GM19467 (cell line): ENCODE results near the gene PSMG4.

ENCODE experiments used
- ATAC-seq: cut with Tn5 transposase; IDR thresholded peaks from one replicate; pipeline ENCODE4 v1.9.1; 2021; ENCODE audit warnings: mild to moderate bottlenecking, moderate library complexity; ENCODE audit not compliant: unreplicated experiment

The PSMG4 gene

DNA sequence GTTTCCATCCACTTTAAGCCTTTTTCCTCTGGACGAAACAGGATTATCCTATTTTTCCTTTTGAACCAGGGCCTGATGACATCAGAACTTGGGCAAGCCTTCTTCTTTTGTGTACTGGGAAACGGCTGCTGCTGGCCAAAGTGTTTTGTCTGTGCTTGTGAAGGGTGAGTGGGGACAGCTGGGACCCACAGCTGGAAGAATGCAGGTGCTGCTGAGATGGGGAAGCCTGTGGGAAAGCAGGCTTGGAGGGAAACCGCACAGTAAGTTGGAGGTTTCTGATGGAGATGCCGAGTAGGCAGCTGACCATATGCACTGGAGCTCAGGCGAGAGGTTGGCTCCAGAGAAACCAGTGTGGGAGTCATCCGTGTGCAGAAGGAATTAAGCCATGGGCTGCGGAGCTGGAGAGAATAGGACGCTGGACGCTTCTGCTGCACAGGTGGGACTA lies 8.5 kb upstream of the PSMG4 start:
- ATAC-seq: no peak

DNA sequence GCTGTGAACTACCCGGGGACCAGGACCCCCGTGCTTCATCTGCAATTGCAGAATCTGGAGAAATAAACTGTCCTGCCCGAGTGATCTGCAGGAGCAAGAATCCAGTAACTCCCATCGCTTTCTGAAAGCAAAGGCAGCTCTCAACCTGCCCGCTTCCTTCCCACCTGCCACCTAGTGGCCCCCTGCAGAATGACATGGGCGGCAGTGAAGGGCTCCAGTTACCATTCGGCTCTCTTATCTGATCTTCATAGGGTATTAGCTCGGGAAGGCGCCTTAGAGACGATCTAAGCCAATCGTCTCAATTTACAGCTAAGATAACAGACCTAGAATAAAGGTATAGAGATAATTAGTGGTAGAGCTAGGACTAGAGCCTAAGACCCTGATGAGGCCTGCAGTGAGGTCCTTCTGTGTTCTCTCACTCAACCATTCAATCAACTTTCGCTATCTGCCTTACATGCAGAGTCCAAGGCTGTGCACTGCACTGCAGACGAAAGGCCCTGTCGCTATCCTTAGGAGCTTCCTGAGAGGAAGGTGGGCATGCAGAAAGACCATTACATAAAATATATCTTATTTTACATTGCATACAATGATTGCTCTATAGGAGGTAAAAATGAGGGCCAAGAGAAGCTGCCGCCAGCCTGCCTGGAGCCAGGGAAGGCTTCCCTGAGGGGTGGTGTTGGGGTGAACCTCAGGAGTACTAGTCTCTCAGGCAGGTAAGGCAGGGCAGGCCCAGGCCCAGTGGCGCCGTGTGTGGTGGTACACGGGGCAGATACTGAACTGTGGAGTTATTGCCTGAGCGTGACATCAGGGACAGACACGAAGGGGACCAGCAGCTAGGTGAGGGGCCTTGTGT lies 7.1 kb upstream of the PSMG4 start:
- ATAC-seq: peak; percentile 62

DNA sequence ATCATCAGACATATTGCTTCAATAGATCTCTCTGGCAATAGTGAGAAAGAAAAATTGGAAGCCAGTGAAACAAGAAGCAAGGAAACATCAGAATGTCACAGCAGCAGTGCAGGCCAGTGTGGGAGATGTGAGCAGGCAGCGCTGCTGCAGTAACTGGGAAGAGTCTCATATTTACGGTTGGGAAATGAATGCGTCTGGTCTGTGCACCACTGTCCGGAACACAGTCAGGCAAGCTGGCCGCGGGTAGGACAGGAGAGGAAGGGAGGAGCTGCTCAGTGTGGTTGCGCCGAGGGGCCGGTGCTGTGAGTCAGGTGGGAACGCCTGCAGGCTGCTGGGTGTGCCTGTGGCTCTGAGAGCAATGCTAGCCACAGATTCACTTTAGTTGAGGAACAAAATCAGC lies 6.4 kb upstream of the PSMG4 start:
- no peak for ATAC-seq

DNA sequence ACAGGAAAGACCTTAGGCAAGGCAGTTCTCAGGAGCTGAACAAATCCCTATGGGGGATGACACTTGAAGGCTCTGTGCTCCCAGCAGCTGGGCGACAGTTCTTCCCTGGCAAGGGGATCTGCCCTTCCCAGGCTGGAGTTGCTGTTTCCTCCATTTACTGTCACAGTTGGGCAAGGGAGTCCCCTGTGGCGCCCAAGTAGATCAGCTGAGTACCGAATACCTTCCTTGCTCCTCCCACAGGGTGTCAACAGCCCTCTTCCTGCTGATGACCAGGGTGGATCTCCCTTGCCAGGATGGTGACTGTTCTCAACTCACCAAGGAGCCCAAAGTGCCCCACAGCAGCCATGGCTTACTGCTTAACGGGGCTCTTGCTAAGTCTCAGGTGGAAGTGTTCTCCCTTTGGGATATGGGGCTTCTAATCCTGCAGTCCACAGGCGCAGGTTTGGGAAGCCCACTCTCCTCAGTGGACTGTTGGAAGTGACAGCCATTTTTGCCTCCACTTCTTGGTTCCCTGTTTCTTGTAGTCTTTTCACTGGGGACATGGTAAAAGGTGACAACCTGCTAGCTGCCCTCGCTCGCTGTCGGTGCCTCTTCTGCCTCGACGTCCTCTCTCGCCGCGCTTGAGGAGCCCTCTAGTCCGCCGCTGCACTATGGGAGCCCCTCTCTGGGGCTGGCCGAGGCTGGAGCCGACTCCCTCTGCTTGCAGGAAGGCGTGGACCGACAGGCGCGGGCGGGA lies 5.7 kb upstream of the PSMG4 start:
- ATAC-seq: no peak

DNA sequence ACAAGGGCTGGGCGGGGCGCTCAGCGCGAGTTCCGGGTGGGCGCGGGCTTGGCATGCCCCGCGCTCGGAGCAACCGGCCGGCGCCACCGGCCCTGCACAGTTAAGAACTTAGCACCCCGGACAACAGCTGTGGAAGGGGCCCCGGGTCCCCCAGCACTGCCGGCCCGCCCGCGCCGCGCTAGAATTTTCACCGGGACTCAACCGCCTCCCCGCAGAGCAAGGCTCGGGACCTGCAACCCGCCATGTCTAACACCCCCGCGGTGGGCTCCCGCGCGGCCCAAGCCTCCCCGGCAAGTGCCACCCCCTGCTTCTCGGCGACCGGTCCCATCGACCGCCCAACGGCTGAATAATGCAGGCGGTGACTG lies 5.2 kb upstream of the PSMG4 start:
- no peak for ATAC-seq

DNA sequence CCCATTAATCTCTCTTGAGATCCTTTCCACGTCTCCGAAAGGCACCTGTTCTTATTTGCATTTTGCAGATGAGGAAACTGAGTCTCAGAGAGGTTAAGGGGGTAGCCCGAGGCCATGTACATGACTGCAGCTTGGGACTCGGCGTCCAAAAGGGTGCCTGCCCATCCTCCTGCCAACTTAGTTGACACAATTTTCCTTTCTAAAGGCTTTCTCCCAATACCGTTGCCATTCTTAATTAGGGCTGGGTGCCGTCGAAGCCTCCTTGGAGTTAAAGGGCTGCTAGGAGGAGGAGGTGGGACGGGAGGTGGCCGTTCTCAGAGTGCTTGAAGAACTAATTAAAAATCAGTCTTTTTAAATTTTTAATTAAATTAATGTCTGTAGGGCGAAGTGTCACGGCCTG lies 546 bp upstream of the PSMG4 start:
- ATAC-seq: no peak

DNA sequence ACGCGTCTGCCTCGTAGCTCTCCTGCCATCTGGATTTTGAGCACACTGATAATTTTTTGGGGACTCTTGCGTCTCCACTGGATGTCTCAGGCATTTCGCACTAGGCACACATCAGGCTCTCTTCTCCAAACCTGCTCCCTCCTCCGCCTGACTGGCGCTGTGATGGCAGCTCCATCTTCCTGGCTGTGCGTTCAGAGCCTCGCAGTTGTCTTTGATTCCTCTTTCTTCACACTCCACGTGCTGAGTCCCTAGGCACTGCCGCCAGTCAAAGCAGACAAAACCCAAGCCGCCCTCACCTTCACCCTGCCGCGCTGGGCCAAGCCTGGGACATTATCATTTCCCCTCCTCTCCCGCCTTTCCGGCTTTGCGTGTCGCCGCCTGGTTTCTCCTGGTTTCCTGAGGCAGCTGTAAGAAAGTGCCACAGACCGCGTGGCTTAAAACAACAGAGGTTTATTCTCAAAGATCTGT lies 778 bp downstream of the PSMG4 start:
- peak; percentile 24 for ATAC-seq

DNA sequence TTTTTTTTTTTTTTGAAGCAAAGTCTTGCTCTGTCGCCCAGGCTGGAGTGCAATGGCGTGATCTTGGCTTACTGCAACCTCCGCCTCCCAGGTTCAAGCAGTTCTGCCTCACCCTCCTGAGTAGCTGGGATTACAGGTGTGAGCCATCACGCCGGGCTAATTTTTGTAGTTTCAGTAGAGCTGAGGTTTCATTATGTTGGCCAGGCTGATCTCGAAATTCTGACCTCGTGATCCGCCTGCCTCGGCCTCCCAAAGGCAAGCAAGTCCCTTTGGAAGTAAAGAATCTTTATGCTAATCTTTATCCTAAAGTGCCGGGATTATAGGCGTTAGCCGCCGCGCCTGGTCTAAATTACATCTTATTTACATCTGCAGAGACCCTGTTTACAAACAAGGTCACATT lies 1.5 kb downstream of the PSMG4 start:
- no peak for ATAC-seq

DNA sequence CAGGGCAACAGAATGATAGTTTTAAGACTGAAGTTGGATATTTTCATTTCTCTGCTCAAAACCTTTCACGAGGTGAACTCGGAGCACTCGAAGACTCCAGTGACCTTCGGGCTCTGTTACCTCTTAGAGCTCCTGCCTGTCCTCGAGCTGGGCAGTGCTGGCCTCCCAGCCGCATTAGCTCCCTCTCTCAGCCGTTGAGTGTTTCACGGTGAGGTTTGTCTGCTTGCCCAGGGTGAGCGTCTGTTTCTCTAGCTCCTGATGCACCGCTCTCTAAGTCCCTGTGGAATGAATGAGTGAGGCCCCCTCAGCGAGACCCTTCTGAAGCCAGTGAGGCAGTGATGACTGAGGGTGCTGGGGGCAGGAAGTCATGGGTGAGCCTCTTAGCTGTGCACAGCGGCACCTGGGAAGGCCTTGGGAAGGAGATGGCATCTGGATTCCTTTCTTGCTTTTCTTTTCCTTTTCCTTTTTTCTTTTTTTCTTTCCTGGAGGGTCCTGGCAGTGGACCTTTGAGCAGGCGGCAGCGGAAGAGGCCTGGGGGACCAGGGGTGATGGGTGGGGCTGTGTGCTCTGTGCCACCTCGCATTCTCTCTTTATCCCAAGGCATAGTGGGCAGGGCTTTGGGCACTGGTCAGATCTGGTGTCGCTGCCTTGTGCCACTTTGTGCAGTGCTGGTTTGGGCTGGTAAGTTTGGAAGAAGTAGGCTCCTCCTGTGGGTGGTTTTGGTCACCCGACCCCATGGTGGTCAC lies 2.2 kb downstream of the PSMG4 start:
- ATAC-seq: no peak

DNA sequence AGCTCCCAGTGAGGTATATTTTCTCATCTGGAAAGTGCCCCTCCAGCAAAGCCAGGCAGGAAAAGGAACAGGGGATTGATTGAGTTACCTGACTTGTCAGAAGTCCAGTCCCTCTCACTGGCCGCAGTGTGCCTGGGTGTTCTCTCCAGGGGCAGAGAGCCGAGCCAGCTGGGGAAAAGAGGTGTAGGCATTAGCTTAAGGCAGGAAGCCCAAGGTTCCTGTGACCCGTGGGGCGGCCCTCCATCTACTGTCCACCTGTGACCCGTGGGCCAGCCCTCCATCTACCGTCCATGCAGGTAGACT lies 2.7 kb downstream of the PSMG4 start:
- no peak for ATAC-seq

DNA sequence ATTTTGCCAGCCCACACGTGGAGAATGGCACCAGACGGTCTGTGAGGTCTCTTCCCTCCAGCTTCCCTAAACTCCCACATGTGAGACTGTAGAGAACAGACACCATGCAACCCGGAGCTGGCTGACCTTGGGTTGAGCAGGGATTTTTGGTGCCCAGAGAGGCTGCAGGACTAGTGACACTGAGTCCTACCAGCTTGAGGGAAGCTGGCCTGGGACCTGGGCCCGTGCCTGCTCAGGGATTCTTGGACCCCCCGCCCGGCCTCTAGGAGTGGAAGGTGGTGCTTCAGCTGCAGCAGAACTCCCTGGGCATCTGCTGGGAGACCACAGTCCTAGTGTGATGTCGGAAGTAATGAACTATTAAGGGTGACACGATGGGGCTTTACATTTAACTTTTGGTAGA lies 3.2 kb downstream of the PSMG4 start:
- ATAC-seq: no peak

DNA sequence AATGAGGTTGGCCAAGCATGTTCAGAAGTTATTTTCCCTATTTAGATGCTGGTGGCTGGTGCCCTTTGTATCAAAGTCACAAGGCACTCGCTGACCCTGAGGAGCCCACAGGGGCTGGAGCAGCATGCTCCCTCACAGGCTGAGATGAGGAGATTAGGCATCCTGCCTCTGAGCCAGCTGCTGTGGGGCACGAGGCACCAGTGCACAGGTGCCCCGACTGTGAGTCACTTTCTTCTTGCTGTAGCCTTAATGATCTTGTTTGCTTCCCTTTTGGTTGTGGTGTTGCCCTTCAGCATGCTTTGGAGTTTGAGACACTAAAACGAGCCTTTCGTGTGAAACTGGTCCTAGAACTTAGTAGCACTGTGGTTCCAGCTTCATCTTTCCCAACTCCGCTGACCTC lies 4.3 kb downstream of the PSMG4 start:
- ATAC-seq: no peak

DNA sequence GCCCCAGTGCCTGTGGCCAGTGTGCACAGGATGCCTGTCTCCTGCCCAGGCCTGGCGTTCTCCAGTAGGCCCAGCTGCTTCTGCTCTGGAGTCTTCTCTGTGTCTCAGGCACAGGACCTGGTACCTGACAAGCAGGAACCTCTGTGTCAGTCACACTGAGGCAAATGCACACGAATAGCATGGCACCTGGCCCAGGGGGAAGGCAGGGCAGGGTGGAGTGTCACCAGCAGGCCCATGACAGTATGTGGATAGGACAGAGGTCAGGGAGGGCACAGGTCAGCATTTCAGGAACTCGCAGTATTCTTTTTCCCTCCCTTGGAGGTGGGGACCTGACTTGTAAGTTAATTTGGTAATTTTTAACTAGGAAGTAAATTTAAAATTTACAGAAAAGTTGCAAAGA lies 5.6 kb downstream of the PSMG4 start:
- no peak for ATAC-seq

DNA sequence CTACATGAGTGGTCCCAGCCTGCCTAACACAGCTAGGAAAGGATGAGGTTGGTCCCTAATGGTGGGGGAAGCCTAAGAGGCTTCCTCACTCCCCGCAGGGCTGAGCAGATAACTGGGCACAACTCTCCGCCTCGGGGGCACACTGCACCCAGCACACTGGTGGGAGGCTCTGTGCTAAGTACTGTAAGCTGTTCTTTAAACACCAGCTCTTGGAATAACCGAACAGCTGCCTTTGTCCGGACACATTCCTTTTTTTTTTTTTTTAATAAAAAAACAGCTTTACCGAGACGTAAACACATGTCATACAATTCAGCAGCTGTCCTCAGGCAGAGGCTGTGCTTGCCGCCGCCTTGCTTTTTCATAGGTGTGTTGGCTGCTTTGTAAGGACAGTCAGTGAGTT lies 6.9 kb downstream of the PSMG4 start:
- ATAC-seq: no peak

DNA sequence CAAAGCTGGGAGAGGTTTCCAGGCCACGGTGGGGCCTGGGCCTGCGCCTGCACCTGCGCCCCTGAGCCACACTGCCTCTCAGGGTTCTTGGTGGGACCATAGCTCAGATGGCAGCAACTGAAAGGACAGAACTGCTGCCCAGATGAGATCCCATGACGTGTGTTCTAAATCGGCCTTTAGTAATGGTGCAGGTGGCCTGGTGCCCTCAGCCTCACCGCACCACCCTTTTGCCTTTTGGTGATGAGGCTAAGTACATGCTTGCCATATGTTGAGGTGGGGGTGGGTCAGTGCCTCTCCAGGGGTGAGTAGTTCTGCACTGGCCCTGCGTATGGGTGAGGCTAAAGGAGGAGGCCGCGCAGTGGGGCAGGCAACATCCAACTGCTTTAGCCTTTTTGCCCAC lies 7.4 kb downstream of the PSMG4 start:
- no peak for ATAC-seq

DNA sequence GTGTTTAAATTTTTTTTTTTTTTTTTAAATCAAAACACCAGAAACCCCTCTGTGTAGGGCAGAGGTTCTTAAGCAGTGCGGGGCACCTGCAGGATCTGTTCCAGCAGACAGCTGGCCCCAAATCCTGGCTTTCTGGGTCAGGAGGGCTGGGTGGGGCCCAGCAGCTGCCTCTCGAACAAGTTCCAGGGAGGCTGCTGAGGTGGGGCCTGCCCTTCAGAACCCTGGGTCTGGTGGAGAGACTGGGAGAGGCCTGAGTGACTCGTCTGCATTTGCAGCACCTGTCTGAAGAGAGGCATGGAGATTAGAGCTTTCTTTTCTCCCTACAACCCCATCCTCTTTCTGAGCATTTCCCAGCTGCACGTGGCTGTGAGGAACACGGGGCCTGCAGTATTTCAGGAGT lies 8.4 kb downstream of the PSMG4 start:
- no peak for ATAC-seq

DNA sequence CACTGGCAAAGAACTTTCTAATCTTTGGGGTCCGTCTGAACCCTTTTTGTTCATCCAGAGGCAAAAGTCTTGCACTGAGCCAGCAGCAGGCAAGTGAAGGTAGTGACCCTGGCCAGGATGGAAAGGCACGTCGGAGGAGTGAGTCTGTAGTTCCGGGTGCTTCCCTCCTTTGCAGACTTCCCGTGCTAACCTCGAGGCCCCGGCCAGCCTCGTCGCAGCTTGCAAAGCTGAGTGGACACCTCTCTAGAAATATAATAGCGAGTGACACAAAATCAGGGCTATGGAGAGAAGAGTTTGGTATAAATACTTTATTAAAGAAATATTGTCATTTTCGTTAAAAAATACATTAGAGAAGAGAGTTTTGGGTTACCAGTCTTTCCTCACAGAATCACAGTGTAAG lies 9.9 kb downstream of the PSMG4 start:
- ATAC-seq: no peak

DNA sequence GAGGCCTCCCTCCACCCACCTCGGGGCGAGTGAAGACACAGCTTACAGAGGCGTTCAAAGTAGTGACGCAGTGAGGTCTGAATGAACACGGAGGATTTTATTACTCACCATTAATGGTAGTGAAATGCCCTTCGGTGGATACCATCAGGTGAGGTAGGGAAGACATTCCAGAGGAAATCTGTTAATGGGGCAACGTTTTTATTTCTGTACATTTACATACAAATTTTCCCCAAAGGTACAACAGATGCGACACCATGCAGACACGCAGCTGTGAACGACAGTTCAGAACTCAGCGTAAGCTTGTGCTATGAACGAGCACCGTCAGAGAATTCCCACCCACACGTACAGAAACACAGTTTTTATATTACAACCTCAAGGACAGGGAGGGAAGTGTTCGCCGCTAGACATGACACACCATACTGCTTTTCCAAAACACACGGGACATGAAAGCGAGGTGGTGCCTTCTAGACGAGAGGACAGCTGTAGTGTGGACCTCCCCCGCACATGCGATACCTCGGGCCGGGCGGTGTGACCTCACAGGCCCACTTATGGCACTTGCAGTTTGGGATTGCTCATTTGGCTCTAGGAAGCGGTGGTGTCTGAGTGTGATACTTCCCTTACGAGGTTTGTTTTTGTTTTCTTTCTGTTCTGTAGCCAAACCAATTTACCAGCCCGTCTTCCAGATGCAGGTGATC lies 10.7 kb downstream of the PSMG4 start:
- ATAC-seq: no peak

DNA sequence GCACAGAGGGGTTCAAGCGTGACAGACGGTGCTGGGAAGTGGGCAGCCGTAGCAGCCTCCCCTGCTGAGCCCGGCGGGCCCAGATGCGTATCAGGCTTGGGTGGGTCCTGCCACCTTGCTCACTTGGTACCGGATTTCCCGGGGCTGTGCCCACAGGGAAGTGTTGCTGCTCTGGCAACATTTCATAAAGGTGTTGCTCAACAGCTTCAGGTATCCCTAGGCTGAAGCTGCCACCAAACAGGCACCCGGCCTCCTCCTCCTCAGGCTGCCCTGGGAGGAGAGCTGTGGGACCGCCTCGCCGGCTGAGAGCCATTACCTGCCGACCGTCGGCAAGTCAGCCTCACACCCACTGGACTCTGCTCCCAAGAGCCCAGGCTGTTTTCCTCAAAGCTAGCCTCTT lies 11.5 kb downstream of the PSMG4 start:
- ATAC-seq: no peak

DNA sequence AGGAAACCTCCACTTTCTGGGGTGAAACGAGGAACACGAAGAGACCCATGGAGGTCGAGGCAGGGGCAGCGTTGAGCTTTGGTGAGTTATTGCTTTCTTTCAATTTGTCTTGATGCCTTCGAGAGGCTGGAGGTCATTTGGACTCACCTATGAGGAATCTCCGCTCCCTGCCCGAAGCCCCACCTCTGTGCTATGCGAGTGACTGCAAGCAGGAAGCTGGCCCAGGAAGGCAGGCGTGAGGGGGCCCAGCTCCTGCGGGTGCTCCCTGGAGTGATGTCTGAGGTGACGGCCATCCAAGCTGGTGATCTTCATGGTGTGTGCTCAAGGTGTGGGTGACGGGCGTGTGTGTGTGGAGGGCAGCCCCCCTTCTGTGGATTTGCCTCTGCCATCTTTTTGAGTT lies 13.0 kb downstream of the PSMG4 start:
- ATAC-seq: no peak

DNA sequence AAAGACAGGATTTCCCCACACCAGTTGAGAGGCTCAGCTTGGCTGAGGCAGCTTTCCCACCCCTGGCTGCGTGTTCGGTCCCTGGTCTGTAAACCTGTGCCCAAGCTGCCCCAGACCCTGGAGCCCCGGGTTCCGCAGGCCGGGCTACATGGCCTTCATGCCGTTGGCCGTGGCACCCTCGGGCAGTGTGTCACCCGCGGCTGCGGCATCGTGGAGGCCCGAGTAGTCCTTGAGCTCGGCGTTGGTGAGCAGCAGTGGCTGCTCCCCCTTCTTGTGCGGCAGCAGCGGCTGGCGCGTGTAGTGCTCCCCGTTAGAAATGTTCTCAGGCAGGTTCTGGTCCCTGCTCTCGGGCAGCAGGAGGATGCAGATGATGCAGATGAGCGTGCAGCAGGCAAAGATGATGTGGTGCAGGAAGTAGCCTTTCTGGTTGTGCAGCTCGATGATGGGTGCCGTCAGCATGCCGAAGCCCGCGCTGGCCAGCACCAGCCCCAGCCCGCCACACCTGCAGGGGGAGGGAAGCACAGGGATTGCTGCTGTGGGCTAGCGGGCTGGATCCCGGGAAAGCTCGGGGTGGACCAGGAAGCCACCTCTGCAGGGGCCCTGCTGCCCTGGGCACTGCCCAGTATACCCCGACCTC lies 14.3 kb downstream of the PSMG4 start:
- ATAC-seq: no peak
